ENCODE results near the gene AVPI1.
"Not testable (repeated sequence)": the region's sequence is repeated elsewhere in the genome, so short reads cannot be mapped to it uniquely, and the experiment has no call there.

Gene AVPI1

GRCh38 chr10:97679594-97679993 lies 7.4 kb downstream of the AVPI1 start:
- no peak for DNase-seq

GRCh38 chr10:97676770-97677581 lies 10.1 kb downstream of the AVPI1 start:
- DNase-seq = peak; percentile 5

GRCh38 chr10:97675222-97675621 lies 11.8 kb downstream of the AVPI1 start:
- no peak for DNase-seq

GRCh38 chr10:97673736-97674525 lies 13.1 kb downstream of the AVPI1 start:
- DNase-seq = no peak

- no peak for DNase-seq
Observed at GRCh38 chr10:97669571-97669970, 17.5 kb downstream of the AVPI1 start.

- no peak for DNase-seq
Observed at GRCh38 chr10:97667463-97667862, 19.6 kb downstream of the AVPI1 start.

- DNase-seq = no peak
Observed at GRCh38 chr10:97666992-97667391, 20.0 kb downstream of the AVPI1 start.

- no peak for DNase-seq
Observed at GRCh38 chr10:97664282-97664850, 22.7 kb downstream of the AVPI1 start.

- no peak for DNase-seq
Observed at GRCh38 chr10:97659589-97659988, 27.5 kb downstream of the AVPI1 start.

GRCh38 chr10:97656777-97657176 lies 30.3 kb downstream of the AVPI1 start:
- no peak for DNase-seq

- DNase-seq = no peak
Observed at GRCh38 chr10:97651773-97652172, 35.3 kb downstream of the AVPI1 start.

- no peak for DNase-seq
Observed at GRCh38 chr10:97650726-97651125, 36.3 kb downstream of the AVPI1 start.

- DNase-seq = not testable (repeated sequence)
Observed at GRCh38 chr10:97649405-97649750, 37.7 kb downstream of the AVPI1 start.

GRCh38 chr10:97648562-97649404 lies 38.3 kb downstream of the AVPI1 start:
- DNase-seq = no peak

GRCh38 chr10:97647556-97647955 lies 39.5 kb downstream of the AVPI1 start:
- DNase-seq = no peak

- no peak for DNase-seq
Observed at GRCh38 chr10:97644936-97645335, 42.1 kb downstream of the AVPI1 start.

GRCh38 chr10:97643441-97643985 lies 43.5 kb downstream of the AVPI1 start:
- DNase-seq = peak; percentile 1

- DNase-seq = not testable (repeated sequence)
Observed at GRCh38 chr10:97642471-97643159, 44.4 kb downstream of the AVPI1 start.

- DNase-seq = no peak
Observed at GRCh38 chr10:97640868-97641811, 45.9 kb downstream of the AVPI1 start.

- peak; percentile 92 for DNase-seq
Observed at GRCh38 chr10:97640174-97640867, 46.7 kb downstream of the AVPI1 start, which contains the start of gene PI4K2A. PI4K2A (plus strand) TSS chr10:97640671; CDS start chr10:97640743, 72 bp downstream.

All from NCI-H748 treated with DMSO at 0.1 percent for 48 hours (cell line).